Mesendoderm (in vitro differentiated cells): ENCODE measurements around the gene DZIP3.
A peak's percentile ranks its signal among the peaks of the same experiment; 100 is the strongest.

ENCODE experiments used
- DNase-seq: peaks from one replicate; pipeline ENCODE4 v3.0.0; 2013
- H2AK5ac ChIP-seq: 2 replicates; pipeline ENCODE4 v1.6.1; 2013; ENCODE audit warnings: low read length, inconsistent platforms
- H2BK120ac ChIP-seq: 2 replicates; pipeline ENCODE4 v1.6.1; 2013; ENCODE audit warnings: low read depth, mild to moderate bottlenecking, low read length, moderate library complexity, mixed read lengths
- H2BK15ac ChIP-seq: replicated peaks from 2 replicates; pipeline ENCODE4 v1.6.1; 2013; ENCODE audit warnings: low read depth, mild to moderate bottlenecking, moderate library complexity
- H2BK5ac ChIP-seq: 2 replicates; pipeline ENCODE4 v1.6.1; 2013; ENCODE audit warnings: low read length, inconsistent platforms
- H3K18ac ChIP-seq: 2 replicates; pipeline ENCODE4 v1.6.1; 2013; ENCODE audit warnings: mild to moderate bottlenecking, low read length, mixed read lengths
- H3K23ac ChIP-seq: one replicate; pipeline ENCODE4 v1.6.1; 2013; ENCODE audit warnings: low read length
- H3K27ac ChIP-seq: 2 replicates; pipeline ENCODE4 v1.5.1; 2013; ENCODE audit warnings: low read depth, mild to moderate bottlenecking, inconsistent platforms, low read length, moderate library complexity
- H3K27me3 ChIP-seq: 2 replicates; pipeline ENCODE4 v1.6.1; 2013; ENCODE audit warnings: low read length, control low read depth, mild to moderate bottlenecking, inconsistent platforms; ENCODE audit not compliant: insufficient read depth, poor library complexity
- H3K36me3 ChIP-seq: 2 replicates; pipeline ENCODE4 v1.6.1; 2013; ENCODE audit warnings: low read length, inconsistent platforms; ENCODE audit not compliant: control insufficient read depth, insufficient read depth
- H3K4ac ChIP-seq: one replicate; pipeline ENCODE4 v1.6.1; 2013; ENCODE audit warnings: low read depth, mild to moderate bottlenecking, low read length, moderate library complexity
- H3K4me1 ChIP-seq: 2 replicates; pipeline ENCODE4 v1.6.1; 2013; ENCODE audit warnings: low read depth, low read length, inconsistent platforms; ENCODE audit not compliant: control insufficient read depth
- H3K4me2 ChIP-seq: 2 replicates; pipeline ENCODE4 v1.6.1; 2013; ENCODE audit warnings: low read length
- H3K4me3 ChIP-seq: 2 replicates; pipeline ENCODE4 v1.5.1; 2013; ENCODE audit warnings: mild to moderate bottlenecking, low read length
- H3K56ac ChIP-seq: one replicate; pipeline ENCODE4 v1.6.1; 2013; ENCODE audit warnings: low read length
- H3K79me1 ChIP-seq: 2 replicates; pipeline ENCODE4 v1.6.1; 2013; ENCODE audit warnings: low read length, inconsistent platforms
- H3K79me2 ChIP-seq: 2 replicates; pipeline ENCODE4 v1.6.1; 2013; ENCODE audit warnings: mild to moderate bottlenecking, low read length; ENCODE audit not compliant: control insufficient read depth, insufficient read depth
- H3K9ac ChIP-seq: 2 replicates; pipeline ENCODE4 v1.6.1; 2013; ENCODE audit warnings: low read length, inconsistent platforms
- H4K5ac ChIP-seq: one replicate; pipeline ENCODE4 v1.6.1; 2013; ENCODE audit warnings: low read length
- H4K8ac ChIP-seq: one replicate; pipeline ENCODE4 v1.6.1; 2013; ENCODE audit warnings: low read depth, mild to moderate bottlenecking, control low read depth, low read length, moderate library complexity
- WGBS: extraction: QIAGEN DNeasy Blood & Tissue Kit; methylation state at CpG from one replicate; pipeline ENCODE4 v1.1.7; 2013; ENCODE audit warnings: low lambda C conversion rate, missing lambda C conversion rate; ENCODE audit not compliant: insufficient coverage; ENCODE audit errors: extremely low coverage; 5-methylcytosine and 5-hydroxymethylcytosine counted together

Gene DZIP3

DNA sequence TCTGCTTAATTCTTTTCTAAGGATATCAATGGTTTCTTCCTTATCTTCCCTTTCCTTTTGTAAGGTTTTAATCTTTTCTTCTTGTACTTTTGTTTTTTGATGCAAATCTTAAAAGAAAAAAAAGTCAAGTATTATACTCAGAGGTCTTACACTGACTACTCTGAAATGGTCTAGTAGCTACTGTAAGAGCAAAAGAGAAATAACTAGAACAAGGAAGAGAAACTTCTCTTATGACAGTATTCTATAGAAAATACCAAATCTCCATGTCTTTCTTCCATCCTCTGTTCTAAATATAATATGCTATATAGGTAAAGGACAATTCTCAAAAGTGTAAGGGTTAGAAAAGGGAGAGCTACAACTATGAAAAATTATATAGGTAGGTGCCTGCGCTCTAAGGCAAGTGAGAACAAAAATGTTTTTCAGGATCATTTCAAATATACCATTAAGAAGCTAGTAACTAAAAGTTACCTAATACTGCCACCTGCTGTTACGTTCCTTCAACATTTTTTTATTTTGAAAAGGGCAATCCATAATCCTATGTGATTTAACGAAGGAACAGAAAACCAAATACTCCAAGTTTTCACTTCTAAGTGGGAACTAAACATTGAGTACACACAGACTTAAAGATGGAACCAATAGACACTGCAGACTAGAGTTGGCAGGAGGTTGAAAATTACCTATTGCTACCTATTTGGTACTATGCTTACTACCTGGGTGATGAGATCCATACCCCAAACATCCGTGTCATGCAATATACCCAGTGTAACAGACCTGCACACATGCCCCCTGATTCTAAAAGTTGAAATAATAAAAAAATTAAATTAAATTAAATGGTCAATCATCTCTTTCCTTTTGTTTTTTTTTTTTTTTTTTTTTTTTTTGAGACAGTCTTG is 37.0 kb upstream of the DZIP3 start:
- DNase-seq = peak; percentile 37
- Histone ChIP-seq H3K23ac (no peak overlapping the region), H2AK5ac (no peak overlapping the region), H4K5ac (no peak overlapping the region), H3K79me2 (no peaks in the 10 kb centered on the region), H2BK120ac (no peak overlapping the region), H3K4me3 (no peak overlapping the region), H3K9ac (no peak overlapping the region), H3K36me3 (peaks cover 2% of the 10 kb centered on the region), H3K27ac (no peak overlapping the region), H3K4ac (no peak overlapping the region), H3K79me1 (no peaks in the 10 kb centered on the region), H3K56ac (no peak overlapping the region), H3K27me3 (no peaks in the 10 kb centered on the region), H2BK15ac (no peak overlapping the region), H3K4me2 (no peak overlapping the region), H3K4me1 (no peaks in the 10 kb centered on the region), H4K8ac (no peak overlapping the region), H2BK5ac (no peak overlapping the region), H3K18ac (no peak overlapping the region)
- no CpG with 5 or more reads among the region's 4 CpGs for WGBS

DNA sequence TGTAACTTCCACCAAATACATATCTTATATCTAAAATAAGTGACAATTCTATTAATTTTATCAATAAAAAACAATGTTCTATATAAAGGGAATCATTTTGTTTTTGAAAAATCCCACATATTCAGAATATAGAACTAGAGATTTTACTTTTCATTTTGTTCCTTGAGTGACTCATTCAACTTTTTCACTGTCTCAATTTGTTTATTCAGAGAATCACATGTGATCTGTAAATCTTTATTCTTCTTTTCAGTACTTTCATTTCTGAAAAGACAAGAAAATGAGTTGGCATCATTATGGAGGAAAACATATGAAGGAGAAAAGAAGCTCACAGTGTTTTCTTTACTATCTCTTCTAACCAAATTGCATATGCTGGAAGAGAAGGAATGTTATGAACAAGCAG is 35.3 kb upstream of the DZIP3 start:
- DNase-seq = no peak
- no peaks in the 10 kb centered on the region for H3K4me1 ChIP-seq
- H2BK120ac ChIP-seq = no peak overlapping the region
- H3K79me1 ChIP-seq = no peaks in the 10 kb centered on the region
- H3K56ac ChIP-seq = no peak overlapping the region
- no peaks in the 10 kb centered on the region for H3K79me2 ChIP-seq
- no peak overlapping the region for H2BK15ac ChIP-seq
- H3K9ac ChIP-seq = no peak overlapping the region
- no peak overlapping the region for H3K23ac ChIP-seq
- no peak overlapping the region for H4K5ac ChIP-seq
- no peak overlapping the region for H3K4me2 ChIP-seq
- H3K27me3 ChIP-seq = no peaks in the 10 kb centered on the region
- peaks cover 2% of the 10 kb centered on the region for H3K36me3 ChIP-seq
- no peak overlapping the region for H3K4ac ChIP-seq
- no peak overlapping the region for H3K4me3 ChIP-seq
- no peak overlapping the region for H2BK5ac ChIP-seq
- no peak overlapping the region for H2AK5ac ChIP-seq
- H4K8ac ChIP-seq = no peak overlapping the region
- H3K27ac ChIP-seq = no peak overlapping the region
- no peak overlapping the region for H3K18ac ChIP-seq

DNA sequence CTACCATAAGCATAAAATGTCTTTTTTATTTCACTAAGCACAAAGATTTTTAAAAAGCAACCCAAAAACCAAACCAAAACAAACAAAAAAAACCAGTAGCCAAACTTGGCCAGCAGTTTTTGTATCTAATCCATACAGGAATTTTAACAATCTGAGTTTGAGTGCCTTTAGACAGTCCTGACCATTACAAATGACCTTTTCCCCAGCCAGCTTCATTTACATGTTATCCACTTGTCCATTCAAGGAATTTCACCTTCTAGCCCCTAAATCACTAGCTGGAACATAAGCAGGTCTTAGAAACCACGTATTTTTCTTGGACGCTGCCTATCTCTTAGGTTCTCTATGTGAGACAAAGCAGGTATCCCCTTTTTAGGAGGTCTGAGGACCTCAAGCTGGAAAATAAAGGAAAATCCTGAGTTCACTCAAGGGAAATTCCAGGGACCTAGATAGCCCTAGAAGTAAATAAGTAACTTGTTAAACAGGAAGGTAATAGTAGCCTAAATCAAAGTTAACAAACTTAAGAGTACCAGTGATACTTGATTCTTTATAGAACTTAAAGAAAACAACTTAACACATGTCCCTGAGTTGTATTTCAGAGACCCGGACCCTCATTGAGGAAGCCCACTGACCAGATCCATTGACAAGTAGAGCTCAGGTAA is 34.5 kb upstream of the DZIP3 start:
- Histone ChIP-seq H3K4me1 (no peaks in the 10 kb centered on the region), H2BK120ac (no peak overlapping the region), H3K18ac (no peak overlapping the region), H3K23ac (no peak overlapping the region), H3K79me1 (no peaks in the 10 kb centered on the region), H3K79me2 (no peaks in the 10 kb centered on the region), H4K8ac (no peak overlapping the region), H3K4ac (no peak overlapping the region), H2AK5ac (no peak overlapping the region), H3K4me2 (no peak overlapping the region), H3K56ac (no peak overlapping the region), H3K27me3 (no peaks in the 10 kb centered on the region), H3K9ac (no peak overlapping the region), H3K36me3 (peaks cover 2% of the 10 kb centered on the region), H4K5ac (no peak overlapping the region), H2BK15ac (no peak overlapping the region), H3K27ac (no peak overlapping the region), H3K4me3 (no peak overlapping the region), H2BK5ac (no peak overlapping the region)
- DNase-seq = no peak
- no CpG with 5 or more reads among the region's 3 CpGs for WGBS

DNA sequence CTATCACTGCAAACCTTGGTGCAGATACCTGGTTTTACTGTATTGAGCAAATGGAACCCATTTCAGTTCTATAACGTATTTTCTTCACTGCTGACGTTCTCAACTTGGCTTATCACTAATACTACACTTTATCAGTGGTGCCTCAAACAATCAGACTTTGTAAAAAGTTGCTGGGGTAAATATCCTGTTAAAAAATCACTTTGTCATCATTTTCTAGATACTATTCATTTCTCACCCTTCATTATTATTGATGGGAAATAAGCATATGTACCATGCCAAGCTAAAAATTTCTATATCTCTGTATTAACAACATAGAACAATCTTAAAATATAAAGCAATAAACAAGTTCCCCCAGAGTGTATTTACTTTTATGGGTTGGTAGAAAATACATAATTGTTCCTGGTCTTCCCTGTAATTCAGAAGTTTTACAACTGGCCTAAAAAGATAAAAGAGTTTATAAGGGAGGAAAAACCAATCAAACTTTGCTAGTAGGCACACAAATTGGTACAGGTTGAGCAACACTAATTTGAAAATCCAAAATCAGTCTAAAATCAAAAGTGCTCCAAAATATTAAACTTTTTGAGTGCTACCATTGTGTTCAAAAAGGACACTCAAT is 33.4 kb upstream of the DZIP3 start:
- H3K9ac ChIP-seq = no peak overlapping the region
- H3K23ac ChIP-seq = no peak overlapping the region
- no peak overlapping the region for H2BK120ac ChIP-seq
- H3K4me2 ChIP-seq = no peak overlapping the region
- no peak for DNase-seq
- H3K56ac ChIP-seq = no peak overlapping the region
- no peaks in the 10 kb centered on the region for H3K4me1 ChIP-seq
- peaks cover 2% of the 10 kb centered on the region for H3K36me3 ChIP-seq
- no peak overlapping the region for H3K27ac ChIP-seq
- no CpG with 5 or more reads among the region's 2 CpGs for WGBS
- H3K27me3 ChIP-seq = no peaks in the 10 kb centered on the region
- no peak overlapping the region for H3K4me3 ChIP-seq
- no peak overlapping the region for H3K18ac ChIP-seq
- H3K79me1 ChIP-seq = no peaks in the 10 kb centered on the region
- no peak overlapping the region for H2BK15ac ChIP-seq
- H4K5ac ChIP-seq = no peak overlapping the region
- H2BK5ac ChIP-seq = no peak overlapping the region
- no peak overlapping the region for H3K4ac ChIP-seq
- H3K79me2 ChIP-seq = no peaks in the 10 kb centered on the region
- H4K8ac ChIP-seq = no peak overlapping the region
- no peak overlapping the region for H2AK5ac ChIP-seq

DNA sequence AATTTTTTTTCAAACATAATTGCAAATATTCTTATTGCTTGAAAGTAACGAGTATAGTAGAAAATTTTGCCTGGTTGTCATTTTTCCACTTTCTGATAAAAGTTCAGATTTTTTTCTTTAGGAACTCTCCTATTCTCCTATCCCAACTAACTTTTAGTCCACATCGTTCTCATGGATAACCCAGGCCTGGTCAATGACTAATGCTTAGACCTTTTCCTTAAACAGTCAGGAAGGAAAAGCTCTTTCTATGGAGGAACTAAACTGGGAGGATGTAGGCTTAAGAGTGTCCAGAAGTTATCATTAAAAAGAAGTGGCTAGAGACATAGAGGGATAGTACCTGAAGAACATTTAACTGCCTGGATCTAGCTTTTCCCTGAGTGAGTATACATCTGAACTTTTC is 27.0 kb upstream of the DZIP3 start:
- no peak overlapping the region for H3K4me3 ChIP-seq
- H3K27me3 ChIP-seq = no peaks in the 10 kb centered on the region
- H2BK15ac ChIP-seq = no peak overlapping the region
- no peaks in the 10 kb centered on the region for H3K4me1 ChIP-seq
- no peak overlapping the region for H3K9ac ChIP-seq
- no CpG with 5 or more reads among the region's 2 CpGs for WGBS
- H4K5ac ChIP-seq = no peak overlapping the region
- H3K79me2 ChIP-seq = no peaks in the 10 kb centered on the region
- H4K8ac ChIP-seq = no peak overlapping the region
- H3K36me3 ChIP-seq = no peaks in the 10 kb centered on the region
- H3K79me1 ChIP-seq = no peaks in the 10 kb centered on the region
- H3K4me2 ChIP-seq = no peak overlapping the region
- no peak overlapping the region for H2BK120ac ChIP-seq
- H3K27ac ChIP-seq = no peak overlapping the region
- H2AK5ac ChIP-seq = no peak overlapping the region
- H2BK5ac ChIP-seq = no peak overlapping the region
- H3K23ac ChIP-seq = no peak overlapping the region
- no peak overlapping the region for H3K4ac ChIP-seq
- H3K18ac ChIP-seq = no peak overlapping the region
- no peak for DNase-seq
- no peak overlapping the region for H3K56ac ChIP-seq
